ENCODE measurements around the gene RBCK1. TPM values are rescaled to one million over a fixed set of nuclear protein-coding genes. Genes with fewer than 3 reads are reported as not detected.

Gene RBCK1
- total and polyA plus RNA-seq, 10 of the 15 experiments (the other 5 are each of a cell fraction or from before 2014, with no cell fraction given) = 14.1 to 99.7 (median 76.0) TPM

DNA sequence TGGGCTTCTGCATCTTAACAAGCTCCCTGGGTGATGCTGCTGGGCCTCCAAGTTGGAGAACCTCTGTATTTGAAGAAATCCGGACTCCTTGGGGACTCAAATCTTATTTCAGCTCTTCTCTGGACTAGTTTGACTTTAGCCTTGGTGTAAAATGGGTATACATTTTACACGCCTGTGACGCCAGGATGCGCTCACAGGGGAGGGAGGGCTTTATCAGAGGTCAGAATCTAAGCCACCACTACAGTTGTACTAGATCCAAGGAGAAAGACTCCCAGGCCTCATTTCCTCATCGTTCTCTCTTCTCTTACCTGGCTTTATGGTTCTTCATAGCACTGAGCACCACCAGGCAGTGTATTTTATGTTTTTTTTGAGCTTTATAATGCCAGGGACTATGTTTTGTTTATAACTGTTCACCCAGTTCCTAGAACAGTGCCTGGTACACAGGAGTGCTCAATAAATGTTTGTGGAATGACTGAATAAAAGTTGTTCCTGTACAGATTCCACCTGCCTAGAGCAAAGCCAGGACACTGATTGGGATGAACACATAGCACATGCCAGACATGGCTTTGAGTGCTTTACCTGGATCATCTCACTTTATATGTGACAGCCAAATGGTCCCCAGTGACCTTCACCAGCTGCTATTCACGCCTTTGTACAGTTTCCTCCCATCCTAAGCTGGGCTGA is 5.1 kb upstream of the RBCK1 start (continued):
- TF ChIP-seq, protein P1, sequence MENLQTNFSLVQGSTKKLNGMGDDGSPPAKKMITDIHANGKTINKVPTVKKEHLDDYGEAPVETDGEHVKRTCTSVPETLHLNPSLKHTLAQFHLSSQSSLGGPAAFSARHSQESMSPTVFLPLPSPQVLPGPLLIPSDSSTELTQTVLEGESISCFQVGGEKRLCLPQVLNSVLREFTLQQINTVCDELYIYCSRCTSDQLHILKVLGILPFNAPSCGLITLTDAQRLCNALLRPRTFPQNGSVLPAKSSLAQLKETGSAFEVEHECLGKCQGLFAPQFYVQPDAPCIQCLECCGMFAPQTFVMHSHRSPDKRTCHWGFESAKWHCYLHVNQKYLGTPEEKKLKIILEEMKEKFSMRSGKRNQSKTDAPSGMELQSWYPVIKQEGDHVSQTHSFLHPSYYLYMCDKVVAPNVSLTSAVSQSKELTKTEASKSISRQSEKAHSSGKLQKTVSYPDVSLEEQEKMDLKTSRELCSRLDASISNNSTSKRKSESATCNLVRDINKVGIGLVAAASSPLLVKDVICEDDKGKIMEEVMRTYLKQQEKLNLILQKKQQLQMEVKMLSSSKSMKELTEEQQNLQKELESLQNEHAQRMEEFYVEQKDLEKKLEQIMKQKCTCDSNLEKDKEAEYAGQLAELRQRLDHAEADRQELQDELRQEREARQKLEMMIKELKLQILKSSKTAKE (IDR thresholded peaks at IDR 0.05; ENCODE audit: low read depth, poor library complexity, severe bottlenecking) = no peak

DNA sequence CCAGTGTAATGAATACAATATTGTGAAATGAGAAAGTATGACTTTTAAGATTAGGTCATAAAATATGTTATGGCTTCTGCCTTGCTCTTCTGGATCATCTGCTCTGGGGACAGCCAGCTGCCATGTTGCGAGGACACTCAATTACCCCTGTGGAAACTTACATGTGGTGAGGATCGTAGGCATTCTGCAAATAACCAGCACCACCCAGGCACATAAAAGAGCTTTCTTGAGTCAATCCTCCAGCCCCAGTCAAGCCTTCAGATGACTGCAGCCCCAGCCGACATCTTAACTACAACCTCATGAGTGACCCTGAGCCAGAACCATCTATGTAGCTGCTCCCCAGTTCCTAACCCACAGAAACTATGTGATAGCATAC is 4.5 kb upstream of the RBCK1 start:
- Histone ChIP-seq H3K79me2 (ENCODE audit: control insufficient read depth, insufficient read depth, low read length) (peaks cover 6% of the 10 kb centered on the region), H3K27ac (ENCODE audit: control insufficient read depth, insufficient read depth) (no peak overlapping the region), H3K9ac (ENCODE audit: control insufficient read depth, insufficient read depth, low read length) (no peak overlapping the region), H3K36me3 (ENCODE audit: control insufficient read depth in 2 of 2, insufficient read depth in 2 of 2, low read length in 1 of 2) (no peaks in the 10 kb centered on the region), H2AFZ (ENCODE audit: control insufficient read depth, low read depth, low read length) (no peak overlapping the region; the same call in 1 of the 2 replicates), H3K4me1 (ENCODE audit: control insufficient read depth, insufficient read depth, low read length) (peaks cover 3% of the 10 kb centered on the region; the same call in 1 of the 2 replicates), H3K4me2 (ENCODE audit: control insufficient read depth, insufficient read depth) (no peak overlapping the region), H3K4me3 (no peak overlapping the region), H4K20me1 (ENCODE audit: control insufficient read depth, insufficient read depth) (no peaks in the 10 kb centered on the region), H3K27me3 (replicated peaks in 1 of 2; ENCODE audit: control insufficient read depth in 2 of 2, insufficient read depth in 2 of 2, low read length in 1 of 2) (no peaks in the 10 kb centered on the region; a peak in 1 of 4 replicates), H3K9me3 (replicated peaks; ENCODE audit: control insufficient read depth, insufficient read depth, low read length) (no peaks in the 10 kb centered on the region; the same call in 1 of the 3 replicates)
- no peak for TF ChIP-seq BACH1 (IDR thresholded peaks at IDR 0.05; ENCODE audit: borderline replicate concordance)
- TF ChIP-seq CHD4 (IDR thresholded peaks at IDR 0.05) = no peak
- TF ChIP-seq, protein P2, sequence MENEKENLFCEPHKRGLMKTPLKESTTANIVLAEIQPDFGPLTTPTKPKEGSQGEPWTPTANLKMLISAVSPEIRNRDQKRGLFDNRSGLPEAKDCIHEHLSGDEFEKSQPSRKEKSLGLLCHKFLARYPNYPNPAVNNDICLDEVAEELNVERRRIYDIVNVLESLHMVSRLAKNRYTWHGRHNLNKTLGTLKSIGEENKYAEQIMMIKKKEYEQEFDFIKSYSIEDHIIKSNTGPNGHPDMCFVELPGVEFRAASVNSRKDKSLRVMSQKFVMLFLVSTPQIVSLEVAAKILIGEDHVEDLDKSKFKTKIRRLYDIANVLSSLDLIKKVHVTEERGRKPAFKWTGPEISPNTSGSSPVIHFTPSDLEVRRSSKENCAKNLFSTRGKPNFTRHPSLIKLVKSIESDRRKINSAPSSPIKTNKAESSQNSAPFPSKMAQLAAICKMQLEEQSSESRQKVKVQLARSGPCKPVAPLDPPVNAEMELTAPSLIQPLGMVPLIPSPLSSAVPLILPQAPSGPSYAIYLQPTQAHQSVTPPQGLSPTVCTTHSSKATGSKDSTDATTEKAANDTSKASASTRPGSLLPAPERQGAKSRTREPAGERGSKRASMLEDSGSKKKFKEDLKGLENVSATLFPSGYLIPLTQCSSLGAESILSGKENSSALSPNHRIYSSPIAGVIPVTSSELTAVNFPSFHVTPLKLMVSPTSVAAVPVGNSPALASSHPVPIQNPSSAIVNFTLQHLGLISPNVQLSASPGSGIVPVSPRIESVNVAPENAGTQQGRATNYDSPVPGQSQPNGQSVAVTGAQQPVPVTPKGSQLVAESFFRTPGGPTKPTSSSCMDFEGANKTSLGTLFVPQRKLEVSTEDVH (IDR thresholded peaks at IDR 0.05; ENCODE audit: low read depth, partially characterized antibody) = no peak
- TF ChIP-seq, protein P3, sequence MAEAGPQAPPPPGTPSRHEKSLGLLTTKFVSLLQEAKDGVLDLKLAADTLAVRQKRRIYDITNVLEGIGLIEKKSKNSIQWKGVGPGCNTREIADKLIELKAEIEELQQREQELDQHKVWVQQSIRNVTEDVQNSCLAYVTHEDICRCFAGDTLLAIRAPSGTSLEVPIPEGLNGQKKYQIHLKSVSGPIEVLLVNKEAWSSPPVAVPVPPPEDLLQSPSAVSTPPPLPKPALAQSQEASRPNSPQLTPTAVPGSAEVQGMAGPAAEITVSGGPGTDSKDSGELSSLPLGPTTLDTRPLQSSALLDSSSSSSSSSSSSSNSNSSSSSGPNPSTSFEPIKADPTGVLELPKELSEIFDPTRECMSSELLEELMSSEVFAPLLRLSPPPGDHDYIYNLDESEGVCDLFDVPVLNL (IDR thresholded peaks at IDR 0.05; ENCODE audit: low read depth, low read length) = no peak
- TF ChIP-seq SREBF1 (IDR thresholded peaks at IDR 0.05; ENCODE audit: low read length) = no peak
- TF ChIP-seq CHD1 (IDR thresholded peaks at IDR 0.05; ENCODE audit: low read depth, low read length) = no peak
- WGBS (ENCODE audit: insufficient coverage, insufficient replicate concordance, low lambda C conversion rate, missing lambda C conversion rate) = 95% methylated on average over 3 of the region's 3 CpGs
- CTCF ChIA-PET = interaction anchor here (0.6 kb wide), 1 partner anchor 105 kb away, joined by 3 read pairs; no protein-coding TSS in a partner anchor
- POLR2A ChIA-PET = no interaction called here
- in situ Hi-C loops (cut with MboI) = no loop called here
- RAD21 ChIA-PET (ENCODE audit: unreplicated experiment) = no interaction called here
- SMC1A ChIA-PET (ENCODE audit: uncharacterized antibody, unreplicated experiment) = interaction anchor here (0.6 to 0.7 kb wide), 2 partner anchors 103 to 1390 kb away, joined by 3 read pairs; no protein-coding TSS in a partner anchor
- ATAC-seq = no peak
- BruUV-seq (replicated peaks) = no TSS peak
- DNase-seq (ENCODE audit: low read depth, low spot score) = no peak
- no peak for FAIRE-seq
- intact Hi-C loops (cut with micrococcal nuclease; ENCODE audit: unreplicated experiment) = no loop called here

Measured in GM12878 (cell line).